ENCODE results near the gene OR10A4.
"Not testable (repeated sequence)": the region's sequence is repeated elsewhere in the genome, so short reads cannot be mapped to it uniquely, and the experiment has no call there.

The OR10A4 gene

DNA sequence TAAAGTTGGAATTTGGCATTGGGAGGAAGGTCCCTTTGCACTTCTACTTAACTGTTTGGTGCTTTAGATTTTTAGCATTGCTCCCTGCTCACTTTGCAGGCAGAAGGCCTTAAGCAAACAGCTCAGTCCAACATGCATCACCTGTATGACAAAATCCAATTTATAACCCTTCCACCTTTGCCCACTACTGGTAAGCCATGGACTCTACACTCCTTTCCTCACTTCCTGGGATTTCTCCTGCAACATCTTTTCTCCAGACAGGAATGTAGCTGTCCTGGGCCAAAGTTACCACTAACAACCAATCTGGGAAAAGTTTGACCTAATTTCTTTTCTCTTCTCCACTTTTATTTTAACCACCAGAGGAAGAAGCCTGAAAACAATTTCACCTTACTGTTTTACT, 17.7 kb downstream of the OR10A4 start:
- TF ChIP-seq, protein P1, sequence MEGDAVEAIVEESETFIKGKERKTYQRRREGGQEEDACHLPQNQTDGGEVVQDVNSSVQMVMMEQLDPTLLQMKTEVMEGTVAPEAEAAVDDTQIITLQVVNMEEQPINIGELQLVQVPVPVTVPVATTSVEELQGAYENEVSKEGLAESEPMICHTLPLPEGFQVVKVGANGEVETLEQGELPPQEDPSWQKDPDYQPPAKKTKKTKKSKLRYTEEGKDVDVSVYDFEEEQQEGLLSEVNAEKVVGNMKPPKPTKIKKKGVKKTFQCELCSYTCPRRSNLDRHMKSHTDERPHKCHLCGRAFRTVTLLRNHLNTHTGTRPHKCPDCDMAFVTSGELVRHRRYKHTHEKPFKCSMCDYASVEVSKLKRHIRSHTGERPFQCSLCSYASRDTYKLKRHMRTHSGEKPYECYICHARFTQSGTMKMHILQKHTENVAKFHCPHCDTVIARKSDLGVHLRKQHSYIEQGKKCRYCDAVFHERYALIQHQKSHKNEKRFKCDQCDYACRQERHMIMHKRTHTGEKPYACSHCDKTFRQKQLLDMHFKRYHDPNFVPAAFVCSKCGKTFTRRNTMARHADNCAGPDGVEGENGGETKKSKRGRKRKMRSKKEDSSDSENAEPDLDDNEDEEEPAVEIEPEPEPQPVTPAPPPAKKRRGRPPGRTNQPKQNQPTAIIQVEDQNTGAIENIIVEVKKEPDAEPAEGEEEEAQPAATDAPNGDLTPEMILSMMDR (IDR thresholded peaks at IDR 0.05): no peak

DNA sequence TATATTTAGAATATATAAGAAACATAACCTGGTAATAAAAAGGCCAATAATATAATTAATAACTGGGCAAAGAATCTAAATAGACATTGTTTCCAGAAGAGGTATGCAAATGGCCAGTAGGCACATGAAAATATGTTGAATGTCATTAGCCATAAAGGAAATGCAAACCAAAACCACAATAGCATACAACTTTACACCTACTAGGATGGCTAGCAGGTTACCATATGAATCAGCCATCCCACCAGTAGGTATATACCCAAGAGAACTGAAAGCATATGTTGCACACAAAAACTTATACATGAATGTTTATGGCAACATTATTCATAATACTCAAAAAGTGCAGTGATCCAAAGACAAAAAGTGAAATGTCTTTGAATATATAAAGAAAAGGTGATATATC, 18.6 kb downstream of the OR10A4 start:
- no peak for DNase-seq (ENCODE audit: low spot score)
- TF ChIP-seq, protein P1 (IDR thresholded peaks at IDR 0.05): no peak

More for the DNA sequence above, 17.7 kb downstream of the OR10A4 start:
- Histone ChIP-seq H3K27ac (no peak overlapping the region), H3K4me3 (no peak overlapping the region)
- no peak for DNase-seq (ENCODE audit: low spot score)

DNA sequence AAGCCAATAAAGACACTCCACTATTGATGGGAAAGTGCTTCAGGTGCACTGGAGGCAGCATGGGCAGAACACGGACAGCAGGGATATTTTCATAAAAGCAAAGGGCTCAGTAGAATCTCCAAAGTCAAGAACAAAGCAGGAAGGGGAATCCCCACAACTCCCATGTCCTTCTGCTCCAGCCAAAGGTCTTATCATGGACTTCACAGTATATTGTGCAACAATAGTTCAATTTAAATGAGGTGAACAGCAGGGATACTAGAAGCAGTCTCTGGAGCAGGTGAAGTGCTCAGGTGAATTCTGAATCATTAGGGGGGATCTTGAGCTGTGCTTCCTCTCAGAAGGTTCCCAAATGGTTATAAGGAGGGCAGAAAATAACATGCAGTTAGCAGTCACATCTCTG, 22.5 kb downstream of the OR10A4 start:
- Histone ChIP-seq H3K4me3 (no peak overlapping the region), H3K27ac (no peak overlapping the region)
- TF ChIP-seq, protein P1 (IDR thresholded peaks at IDR 0.05): no peak
- DNase-seq (ENCODE audit: low spot score): no peak

More for the DNA sequence above, 18.6 kb downstream of the OR10A4 start:
- Histone ChIP-seq H3K27ac (no peak overlapping the region), H3K4me3 (no peak overlapping the region)

DNA sequence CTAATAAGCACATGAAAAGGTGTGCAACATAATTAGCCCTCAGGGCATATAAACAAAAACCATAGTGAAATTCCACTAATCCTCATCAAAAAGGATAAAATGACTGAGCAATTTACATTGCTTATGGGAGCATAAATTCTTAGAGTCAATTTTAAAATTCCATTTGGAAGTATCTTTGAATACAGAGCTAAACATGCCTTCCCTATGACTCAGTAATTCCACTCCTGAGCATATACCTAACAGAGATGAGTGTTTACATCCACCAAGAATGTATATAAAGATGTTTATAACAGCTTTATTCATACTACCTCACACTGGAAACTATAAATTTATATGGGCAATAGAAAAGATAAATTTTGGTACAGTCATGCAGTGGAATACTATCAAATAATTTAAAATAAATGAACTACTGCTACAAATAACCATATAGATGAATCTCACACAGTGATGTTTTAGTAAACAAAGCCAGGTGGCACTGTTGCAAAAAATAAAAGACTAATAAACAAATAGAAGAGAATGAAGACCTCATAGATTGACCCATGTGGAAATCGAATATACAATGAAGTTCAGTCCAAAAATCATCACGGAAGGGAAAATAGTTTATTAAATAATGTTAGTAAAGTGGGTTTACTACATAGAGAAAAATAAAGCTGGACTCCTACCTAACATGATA, 24.0 kb downstream of the OR10A4 start:
- DNase-seq (ENCODE audit: low spot score): no peak
- H3K4me3 ChIP-seq: no peak overlapping the region
- no peak overlapping the region for H3K27ac ChIP-seq
- TF ChIP-seq, protein P1 (IDR thresholded peaks at IDR 0.05): no peak

DNA sequence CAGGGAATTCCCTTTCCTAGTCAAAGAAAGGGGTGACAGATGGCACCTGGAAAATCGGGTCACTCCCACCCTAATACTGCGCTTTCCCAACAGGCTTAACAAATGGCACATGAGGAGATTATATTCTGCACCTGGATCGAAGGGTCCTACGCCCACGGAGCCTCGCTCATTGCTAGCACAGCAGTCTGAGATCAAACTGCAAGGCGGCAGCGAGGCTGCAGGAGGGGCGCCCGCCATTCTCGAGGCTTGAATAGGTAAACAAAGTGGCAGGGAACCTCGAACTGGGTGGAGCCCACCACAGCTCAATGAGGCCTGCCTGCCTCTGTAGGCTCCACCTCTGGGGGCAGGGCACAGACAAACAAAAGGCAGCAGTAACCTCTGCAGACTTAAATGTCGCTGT, 28.4 kb downstream of the OR10A4 start:
- H3K4me3 ChIP-seq; DNase-seq (ENCODE audit: low spot score); H3K27ac ChIP-seq: not testable (repeated sequence)

DNA sequence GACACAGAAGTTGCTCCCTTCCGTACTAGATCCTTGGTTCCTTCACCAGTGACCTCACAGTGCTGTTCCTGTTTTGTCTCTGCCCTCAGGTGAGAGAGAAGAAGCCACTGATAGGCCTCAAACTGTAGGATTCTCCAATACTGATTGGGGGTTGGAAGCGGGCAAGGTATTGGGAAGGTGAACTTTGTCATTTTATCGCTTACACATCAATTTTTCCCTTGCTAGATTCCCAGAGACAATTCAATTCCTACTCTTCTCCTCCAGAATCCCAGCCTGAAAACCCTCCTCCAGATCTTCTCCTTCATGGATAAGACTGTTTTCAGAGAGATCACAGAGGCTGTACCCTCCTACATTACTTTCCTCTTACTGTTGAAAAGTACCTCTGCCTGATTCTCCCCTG, 35.0 kb downstream of the OR10A4 start:
- TF ChIP-seq, protein P1 (IDR thresholded peaks at IDR 0.05): no peak
- no peak overlapping the region for H3K4me3 ChIP-seq
- no peak overlapping the region for H3K27ac ChIP-seq
- DNase-seq (ENCODE audit: low spot score): no peak

DNA sequence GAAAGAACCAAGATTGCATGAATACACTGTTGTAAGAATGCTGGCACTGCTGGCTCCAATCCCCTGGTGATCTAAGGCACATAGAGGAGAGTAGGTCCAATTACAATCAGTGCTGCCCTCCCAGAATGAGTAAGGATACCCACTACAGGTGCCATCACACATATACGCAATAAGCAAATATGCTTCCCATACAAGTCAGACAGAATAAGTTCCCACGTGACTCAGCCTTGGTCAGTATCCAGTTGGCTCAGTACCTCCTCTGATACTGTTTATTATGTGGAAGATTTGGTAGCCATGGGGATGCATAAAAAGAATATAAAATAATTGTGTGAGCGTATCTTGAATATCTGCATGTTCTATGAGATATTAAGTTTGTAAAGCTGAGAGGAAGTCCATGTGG, 35.5 kb downstream of the OR10A4 start:
- no peak overlapping the region for H3K4me3 ChIP-seq
- H3K27ac ChIP-seq: no peak overlapping the region
- DNase-seq (ENCODE audit: low spot score): no peak
- TF ChIP-seq, protein P1 (IDR thresholded peaks at IDR 0.05): no peak
